Hematopoietic multipotent progenitor cell treated with erythropoietin and hydrocortisone succinate and interleukin-3 and kit ligand, for 4 days (in vitro differentiated cells): ENCODE results near the gene METTL15.
"Not testable (repeated sequence)": the region's sequence is repeated elsewhere in the genome, so short reads cannot be mapped to it uniquely, and the experiment has no call there.

Source experiments
- DNase-seq: peaks from one replicate; pipeline ENCODE4 v3.0.0-alpha.2; 2015

The METTL15 gene

GRCh38 chr11:28110821-28111200, 2.6 kb downstream of the METTL15 start:
- DNase-seq: peak; percentile 49

- no peak for DNase-seq
These were observed 5.9 kb downstream of the METTL15 start for GRCh38 chr11:28114116-28114515.

- no peak for DNase-seq
These were observed 6.5 kb downstream of the METTL15 start for GRCh38 chr11:28114731-28115130.

GRCh38 chr11:28117712-28118111, 9.5 kb downstream of the METTL15 start:
- no peak for DNase-seq

GRCh38 chr11:28123151-28123581, 15.0 kb downstream of the METTL15 start:
- DNase-seq: no peak

- no peak for DNase-seq
These were observed 24.4 kb downstream of the METTL15 start for GRCh38 chr11:28132548-28132947.

GRCh38 chr11:28133146-28133545, 25.0 kb downstream of the METTL15 start:
- no peak for DNase-seq

GRCh38 chr11:28136157-28136556, 28.0 kb downstream of the METTL15 start:
- not testable (repeated sequence) for DNase-seq

GRCh38 chr11:28137366-28137765, 29.2 kb downstream of the METTL15 start:
- peak; percentile 78 for DNase-seq

- DNase-seq: peak; percentile 27
These were observed 29.6 kb downstream of the METTL15 start for GRCh38 chr11:28137832-28138231.

- DNase-seq: no peak
These were observed 31.7 kb downstream of the METTL15 start for GRCh38 chr11:28139841-28140415.

GRCh38 chr11:28140689-28141455, 32.7 kb downstream of the METTL15 start:
- no peak for DNase-seq

GRCh38 chr11:28142724-28143123, 34.5 kb downstream of the METTL15 start:
- peak; percentile 18 for DNase-seq

GRCh38 chr11:28144808-28145207, 36.6 kb downstream of the METTL15 start:
- peak; percentile 37 for DNase-seq

GRCh38 chr11:28146123-28146751, 38.0 kb downstream of the METTL15 start:
- DNase-seq: no peak

GRCh38 chr11:28152743-28153142, 44.6 kb downstream of the METTL15 start:
- DNase-seq: no peak

GRCh38 chr11:28153586-28153985, 45.4 kb downstream of the METTL15 start:
- DNase-seq: no peak

- DNase-seq: no peak
These were observed 60.5 kb downstream of the METTL15 start for GRCh38 chr11:28168718-28169117.

GRCh38 chr11:28169816-28170215, 61.6 kb downstream of the METTL15 start:
- DNase-seq: peak; percentile 27

GRCh38 chr11:28170759-28171158, 62.6 kb downstream of the METTL15 start:
- no peak for DNase-seq

GRCh38 chr11:28176351-28176750, 68.2 kb downstream of the METTL15 start:
- no peak for DNase-seq

- DNase-seq: no peak
These were observed 87.3 kb downstream of the METTL15 start for GRCh38 chr11:28195449-28195848.

GRCh38 chr11:28209906-28210305, 101.7 kb downstream of the METTL15 start:
- DNase-seq: no peak

GRCh38 chr11:28222063-28222462, 113.9 kb downstream of the METTL15 start:
- not testable (repeated sequence) for DNase-seq
